ENCODE measurements around the gene AGBL4.

The AGBL4 gene

DNA sequence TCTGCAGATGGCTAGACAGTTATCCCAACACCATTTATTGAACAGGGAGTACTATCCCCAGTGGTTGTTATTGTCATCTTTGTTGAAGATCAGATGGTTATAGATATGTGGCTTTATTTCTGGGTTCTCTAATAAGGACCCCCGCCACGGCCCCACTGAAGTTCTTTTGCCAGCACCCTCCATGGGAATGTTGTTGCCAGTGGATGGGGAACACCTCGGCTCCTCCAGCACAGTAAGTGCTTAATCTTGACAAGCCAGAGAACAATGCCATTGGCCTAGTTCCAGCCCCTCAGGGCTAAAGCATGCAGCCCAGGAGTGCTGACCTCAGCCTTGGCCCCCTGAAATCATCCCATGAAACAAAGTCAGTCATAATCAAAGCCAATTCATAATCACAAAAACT is 337.6 kb downstream of the AGBL4 start:
- DNase-seq, result no peak

DNA sequence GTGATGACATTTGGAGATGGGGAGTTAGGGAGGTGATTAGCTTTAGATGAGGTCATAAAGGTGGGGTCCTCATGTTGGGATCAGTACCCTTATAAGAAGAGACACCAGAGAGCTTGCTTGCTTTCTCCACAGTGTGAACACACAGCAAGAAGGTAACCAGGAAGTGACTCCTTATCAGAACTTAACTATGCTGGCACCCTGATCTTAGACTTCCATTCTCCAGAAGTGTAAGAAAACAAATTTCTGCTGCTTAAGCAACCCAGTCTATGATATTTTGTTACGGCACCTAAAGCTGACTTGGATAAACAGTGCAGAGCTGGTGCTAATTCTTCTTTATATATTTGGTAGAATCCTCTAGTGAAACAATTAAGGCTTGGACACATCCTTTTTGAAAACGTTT is 346.0 kb downstream of the AGBL4 start:
- DNase-seq, result no peak

DNA sequence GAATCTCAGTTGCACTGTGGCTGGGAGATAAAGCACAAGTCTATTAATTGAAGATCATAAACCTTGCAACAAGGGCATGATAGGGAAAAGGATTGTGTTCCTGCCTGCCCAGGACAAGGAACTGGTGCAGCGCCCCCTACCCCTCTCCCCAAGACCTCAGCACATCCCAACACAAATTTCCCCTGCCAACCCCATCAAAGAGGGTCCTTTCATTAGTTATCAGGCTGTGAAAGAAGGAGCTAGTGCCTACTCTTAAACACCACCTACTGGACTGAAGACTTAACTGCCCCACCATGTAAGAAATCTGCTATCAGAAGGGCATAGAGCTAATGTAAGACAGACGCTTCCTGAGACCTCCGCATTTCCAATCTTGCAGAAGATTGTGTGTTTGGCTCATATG is 372.6 kb downstream of the AGBL4 start:
- DNase-seq, result no peak

DNA sequence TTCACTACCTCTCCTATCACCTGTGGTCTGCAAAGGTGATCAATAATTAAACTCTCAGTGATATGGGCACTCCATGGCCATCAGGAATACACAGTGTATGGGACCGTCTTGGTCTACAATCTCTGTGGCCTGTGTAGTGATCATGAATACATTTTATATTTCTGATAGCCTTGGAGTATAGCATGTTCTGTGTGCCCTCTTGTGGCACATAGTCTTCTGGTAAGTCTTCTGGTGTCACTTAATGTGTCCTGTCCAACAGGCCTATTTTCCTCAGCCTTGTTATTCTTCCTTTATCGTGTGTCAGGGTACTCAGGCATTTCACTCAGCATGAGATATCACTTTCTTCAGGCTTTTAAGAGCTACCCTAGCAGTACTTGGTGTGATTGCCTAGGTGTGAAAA is 393.6 kb downstream of the AGBL4 start:
- DNase-seq, result no peak

DNA sequence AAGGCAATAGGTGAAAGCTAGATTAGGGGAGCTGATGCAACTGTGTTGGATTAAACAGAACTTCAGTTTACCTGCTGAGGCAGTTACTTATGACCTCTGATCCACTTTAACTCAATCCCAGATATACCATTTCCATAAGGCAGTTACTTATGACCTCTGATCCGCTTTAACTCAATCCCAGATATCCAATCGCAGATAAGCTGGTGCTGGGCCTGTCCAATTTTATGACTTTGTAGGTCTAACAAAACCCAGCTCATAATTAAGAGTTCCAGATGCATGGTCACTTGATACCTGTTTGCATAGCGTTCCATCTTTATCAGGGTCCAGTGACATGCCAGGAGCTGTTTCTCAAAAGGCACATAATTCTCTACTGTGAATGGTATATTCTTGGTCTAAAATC is 396.0 kb downstream of the AGBL4 start:
- DNase-seq, result no peak

DNA sequence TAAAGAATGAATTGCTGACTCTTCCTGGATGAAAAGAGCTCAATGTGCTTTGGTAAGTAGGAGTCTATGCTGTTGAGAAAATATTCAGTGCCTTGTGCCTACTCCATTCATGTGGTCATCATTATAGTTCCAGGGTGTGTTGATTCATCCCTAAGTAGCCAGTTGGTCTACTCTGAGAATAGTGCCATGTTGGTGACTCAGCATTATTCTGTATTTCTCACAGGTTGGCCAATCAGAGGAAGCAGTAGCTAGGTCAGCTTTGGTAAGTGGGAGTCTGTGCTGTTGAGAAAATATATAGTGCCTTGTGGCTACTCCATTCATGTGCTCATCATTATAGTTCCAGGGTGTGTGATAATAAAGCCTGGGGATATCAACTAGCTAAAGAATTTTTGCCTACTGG is 397.3 kb downstream of the AGBL4 start:
- DNase-seq, result no peak

DNA sequence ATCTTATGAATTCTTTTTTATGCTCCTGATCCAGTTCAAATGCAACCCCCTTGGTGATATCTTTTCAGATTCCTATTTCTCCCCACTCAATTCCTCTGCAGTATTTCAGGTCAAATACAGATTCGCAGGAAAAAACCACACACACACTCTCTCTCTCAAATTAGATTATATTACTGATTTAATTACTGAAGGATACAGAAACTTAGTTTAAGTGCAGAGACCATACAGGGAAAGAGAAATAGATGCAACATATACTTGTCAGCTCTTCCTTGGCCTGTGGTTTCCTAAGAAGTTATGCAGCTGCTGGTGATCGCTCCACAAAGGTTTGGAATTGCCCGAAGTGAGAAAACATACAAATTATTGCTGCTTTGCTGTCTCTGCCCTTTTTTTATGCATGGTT is 400.9 kb downstream of the AGBL4 start:
- no peak for DNase-seq

DNA sequence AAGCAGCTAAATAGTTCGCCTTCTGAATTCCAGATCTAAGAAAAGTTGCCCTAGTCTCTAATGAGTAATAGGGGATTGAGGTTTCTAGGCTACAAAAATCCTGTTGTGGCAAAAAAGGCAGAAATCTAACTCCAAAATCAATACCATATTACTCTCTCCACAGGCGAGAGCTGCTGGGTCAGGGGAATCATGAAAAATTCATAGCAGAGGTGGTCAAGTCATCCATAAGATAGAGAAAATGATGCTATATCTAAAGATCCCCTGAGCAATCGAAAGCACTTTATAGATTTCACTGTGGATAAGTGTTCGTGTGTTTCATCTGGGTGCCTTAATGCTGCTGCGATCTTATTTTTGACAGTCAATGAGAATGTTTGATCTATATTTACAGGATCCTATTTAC is 417.7 kb downstream of the AGBL4 start:
- no peak for DNase-seq

DNA sequence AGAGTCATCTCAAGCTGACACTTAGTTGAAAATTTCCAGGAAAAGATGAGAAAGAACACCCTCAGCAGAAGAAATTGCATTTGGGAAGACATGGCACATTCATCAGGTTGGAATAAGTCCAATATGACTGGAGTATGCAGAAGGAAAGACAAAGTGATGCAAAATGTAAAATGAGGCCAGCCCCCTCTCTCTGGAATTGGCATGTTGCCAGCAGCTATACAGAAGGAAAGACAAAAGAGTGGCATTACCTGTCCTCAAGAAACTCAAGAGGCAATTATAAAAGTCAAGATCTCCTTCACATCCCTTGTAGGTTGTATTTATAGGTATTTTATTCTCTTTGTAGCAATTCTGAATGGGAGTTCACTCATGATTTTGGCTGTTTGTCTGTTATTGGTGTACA is 426.3 kb downstream of the AGBL4 start:
- no peak for DNase-seq

DNA sequence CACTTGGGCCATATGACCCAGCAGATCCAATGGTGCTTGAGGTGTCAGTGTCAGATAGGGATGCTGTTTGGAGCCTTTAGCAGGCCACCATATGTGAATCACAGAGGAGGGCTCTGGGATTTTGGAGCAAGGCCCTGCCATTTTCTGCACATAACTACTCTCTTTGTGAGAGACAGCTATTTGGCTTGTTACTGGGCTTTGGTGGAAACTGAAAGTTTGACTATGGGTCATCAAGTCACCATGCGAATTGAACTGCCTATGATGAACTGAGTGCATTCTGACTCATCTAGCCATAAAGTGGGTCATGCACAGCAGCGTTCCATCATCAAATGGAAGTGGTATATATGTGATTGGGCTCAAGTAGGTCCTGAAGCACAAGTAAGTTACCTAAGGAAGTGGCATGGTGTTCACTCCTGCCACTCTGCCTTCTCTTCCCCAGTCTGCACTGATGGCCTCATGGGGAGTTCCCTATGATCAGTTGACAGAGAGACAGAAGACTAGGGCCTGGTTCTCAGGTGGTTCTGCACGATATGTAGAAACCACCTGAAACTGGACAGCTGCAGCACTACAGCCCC is 447.3 kb downstream of the AGBL4 start:
- DNase-seq, result no peak

DNA sequence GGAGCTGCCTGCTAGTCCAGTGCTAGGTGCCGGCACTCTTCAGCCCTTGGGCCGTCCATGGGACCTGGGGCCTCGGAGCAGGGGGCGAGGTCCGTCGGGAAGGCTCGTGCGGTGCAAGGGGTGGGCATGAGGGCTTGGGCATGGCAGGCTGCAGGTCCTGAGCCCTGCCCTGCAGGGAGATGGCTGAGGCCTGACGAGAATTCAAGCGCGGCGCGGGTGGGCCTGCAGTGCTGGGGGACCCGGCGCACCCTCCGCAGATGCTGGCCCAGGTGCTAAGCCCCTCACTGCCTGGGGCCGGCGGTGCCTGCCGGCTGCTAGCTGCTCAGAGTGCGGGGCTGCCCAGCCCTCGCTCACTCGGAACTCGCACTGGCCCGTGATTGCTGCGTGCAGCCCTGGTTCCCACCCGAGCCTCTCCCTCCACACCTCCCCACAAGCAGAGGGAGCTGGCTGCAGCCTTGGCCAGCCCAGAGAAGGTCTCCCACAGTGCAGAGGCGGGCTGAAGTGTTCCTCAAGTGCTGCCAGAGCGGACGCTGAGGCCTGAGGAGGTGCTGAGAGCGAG is 467.0 kb downstream of the AGBL4 start:
- DNase-seq, result no peak

DNA sequence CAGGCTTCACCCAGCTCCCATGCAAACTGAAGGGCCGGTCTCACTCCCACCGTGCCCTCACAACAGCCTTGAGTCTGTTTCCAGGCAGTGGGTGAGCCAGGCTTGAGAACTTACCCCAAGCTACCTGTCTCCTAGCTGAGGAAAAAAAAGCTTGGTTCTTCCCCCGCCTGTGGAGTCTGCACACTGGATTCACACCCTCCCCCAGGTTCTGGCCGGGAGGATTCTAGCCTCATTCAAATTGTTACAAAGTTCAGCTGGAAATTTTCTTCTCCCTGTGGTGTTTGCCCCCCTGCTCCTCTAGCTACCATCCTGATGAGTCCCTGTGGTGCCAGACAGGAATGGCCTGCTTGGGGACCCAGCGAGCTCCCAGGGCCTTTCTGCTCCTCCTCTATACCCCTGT is 471.7 kb downstream of the AGBL4 start:
- DNase-seq, result no peak

DNA sequence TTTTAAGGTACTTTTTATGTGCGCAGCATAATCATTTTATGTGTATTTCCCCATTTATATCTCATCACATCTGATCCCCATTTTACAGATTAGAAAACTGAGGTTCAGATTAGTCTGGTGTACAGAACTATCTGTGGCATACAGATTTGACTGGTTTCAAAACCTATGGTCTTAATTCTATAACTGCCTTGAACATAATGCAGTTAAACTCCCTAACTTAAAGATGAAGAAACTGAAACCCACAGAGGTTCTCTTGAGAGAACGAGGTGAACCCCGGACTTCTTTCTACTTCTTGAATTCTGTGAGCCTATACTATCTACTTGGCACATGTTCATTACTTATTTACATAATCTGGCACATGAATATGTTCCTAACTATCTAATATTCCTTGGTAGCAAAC is 479.1 kb downstream of the AGBL4 start:
- no peak for DNase-seq

DNA sequence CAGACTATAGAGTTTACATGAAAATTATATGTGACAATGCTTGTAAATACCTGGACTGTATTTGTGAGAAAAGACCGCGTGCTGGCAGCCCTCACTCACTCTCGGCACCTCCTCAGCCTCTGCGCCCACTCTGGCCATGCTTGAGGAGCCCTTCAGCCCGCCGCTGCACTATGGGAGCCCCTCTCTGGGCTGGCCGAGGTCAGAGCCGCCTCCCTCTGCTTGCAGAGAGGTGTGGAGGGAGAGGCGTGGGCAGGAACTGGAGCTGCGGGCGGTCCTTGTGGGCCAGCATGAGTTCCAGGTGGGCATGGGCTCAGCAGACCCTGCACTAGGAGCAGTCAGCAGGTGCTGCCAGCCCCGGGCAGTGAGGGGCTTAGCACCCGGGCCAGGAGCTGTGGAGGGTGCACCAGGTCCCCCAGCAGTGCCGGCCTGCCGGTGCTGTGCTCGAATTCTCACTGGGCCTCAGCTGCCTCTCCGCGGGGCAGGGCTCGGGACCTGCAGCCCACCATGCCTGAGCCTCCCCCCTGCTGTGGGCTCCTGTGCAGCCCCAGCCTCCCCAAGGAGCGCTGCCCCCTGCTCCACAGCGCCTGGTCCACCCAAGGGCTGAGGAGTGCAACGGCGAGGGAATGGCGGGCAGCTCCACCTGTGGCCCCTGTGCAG is 482.5 kb downstream of the AGBL4 start:
- DNase-seq, result no peak

DNA sequence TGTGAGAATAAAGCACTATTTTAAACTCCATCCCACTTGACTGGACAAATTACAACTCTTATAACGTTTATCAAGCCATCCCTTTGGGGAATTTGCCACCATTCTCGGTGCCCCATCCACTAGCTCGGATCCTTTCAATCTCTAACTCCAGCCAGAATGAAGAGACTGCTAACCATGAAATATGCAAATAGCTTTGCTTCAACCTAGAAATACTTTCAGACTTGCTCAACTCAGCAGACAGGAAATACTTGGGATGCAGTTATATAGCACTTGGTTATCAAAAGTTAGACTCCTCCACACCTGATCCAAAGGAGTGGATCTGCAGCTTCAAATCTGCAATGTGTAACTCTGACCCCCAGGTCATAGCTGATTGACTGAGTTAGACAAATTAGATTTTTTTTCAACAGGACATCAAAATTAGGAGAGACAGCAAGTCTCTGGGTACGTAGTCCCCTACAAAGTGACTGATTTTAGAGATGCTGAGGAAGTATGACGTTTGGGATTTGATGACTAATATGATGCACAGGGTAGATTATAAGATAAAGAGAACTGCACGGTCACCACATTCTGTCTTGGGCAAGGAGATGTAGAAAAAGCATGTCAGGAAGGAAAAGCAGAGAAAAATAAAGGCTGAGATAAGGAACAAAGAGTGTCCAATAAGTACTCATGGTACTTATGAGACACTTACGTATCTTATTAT is 496.0 kb downstream of the AGBL4 start:
- no peak for DNase-seq

DNA sequence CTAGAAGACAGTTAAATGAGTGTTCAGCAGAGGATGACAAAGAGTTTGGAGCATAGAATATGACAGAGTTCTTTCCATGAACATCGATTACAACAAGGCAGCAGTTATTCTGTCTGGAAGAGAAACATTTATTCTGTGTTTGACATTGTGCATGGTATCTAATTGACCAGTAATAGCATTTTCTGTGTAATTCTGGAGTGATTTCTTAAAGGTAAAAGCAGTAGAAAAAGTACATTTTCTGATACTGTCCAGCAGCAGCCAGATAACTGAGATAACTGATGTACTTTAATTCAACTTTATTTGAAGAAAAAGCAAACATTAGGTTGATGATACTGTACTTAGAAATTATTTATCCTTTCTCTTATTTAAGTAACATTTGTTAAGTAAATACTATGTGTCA is 497.1 kb downstream of the AGBL4 start:
- no peak for DNase-seq

DNA sequence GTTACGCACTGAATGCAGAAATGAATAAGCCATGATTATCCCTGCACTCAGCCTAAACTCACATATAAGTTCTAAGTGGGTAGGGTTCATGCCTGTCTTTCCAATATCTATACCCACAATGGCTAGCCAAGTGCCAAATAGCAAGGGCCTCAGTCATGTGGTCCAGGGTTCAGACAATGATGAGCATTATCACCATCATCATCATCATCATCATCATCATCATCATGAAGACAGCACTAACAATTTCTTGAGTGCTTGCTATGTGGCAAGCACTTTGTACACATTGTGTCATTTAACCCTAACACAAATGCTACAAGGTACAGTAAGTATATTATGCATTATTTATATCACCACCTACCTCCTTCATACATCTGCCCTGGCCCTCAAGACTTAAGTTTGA is 500.0 kb downstream of the AGBL4 start:
- no peak for DNase-seq

DNA sequence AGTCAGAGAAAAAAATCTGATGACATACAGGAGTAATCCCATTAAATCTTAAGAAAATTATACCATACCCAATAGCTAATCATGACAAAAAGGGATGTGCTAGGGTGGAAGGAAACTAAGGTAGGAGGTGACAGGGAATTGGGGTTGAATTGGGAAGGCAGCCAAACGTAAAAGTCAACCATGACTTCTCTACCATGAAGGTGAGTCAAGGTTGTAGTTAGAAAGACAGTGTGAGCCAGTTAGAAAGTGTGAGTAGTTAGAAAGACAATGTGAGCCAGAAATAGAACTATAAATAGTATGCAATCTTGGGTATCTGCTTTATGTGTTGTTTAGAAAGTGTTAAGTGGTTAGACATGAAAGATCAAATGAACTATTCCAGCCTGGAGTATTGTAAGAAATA is 556.8 kb downstream of the AGBL4 start:
- DNase-seq, result no peak

DNA sequence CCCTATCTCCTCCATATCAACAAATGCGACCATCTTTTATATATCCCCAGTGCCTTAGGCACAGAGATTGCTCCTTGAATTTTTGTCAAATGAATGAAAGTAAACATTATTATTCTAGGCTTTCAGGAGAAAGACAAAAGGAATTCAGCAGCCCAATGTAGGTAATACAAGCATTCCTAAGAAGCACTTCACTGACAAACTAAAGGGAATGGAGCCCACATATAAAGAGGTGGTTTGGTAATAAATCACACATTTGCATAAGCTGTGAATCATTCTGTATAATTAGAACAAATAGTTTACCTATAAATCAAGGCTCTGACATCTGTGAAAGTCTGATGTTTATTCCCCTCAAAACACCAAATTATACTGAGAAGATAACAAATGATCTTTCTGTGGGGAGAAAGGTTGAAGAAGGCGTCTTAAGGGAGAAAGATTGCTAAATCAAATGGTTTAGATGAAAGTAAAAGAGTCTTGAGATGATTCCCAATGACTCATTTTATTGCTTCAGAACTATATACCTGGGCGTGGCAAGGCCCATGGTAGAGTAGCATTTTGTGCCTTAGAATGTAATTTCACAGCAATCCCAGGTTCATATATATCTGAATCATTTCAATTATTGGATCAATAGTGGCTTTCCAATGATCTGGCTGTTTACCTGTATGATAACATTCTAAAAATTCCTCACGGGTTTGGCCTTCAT is 558.1 kb downstream of the AGBL4 start:
- DNase-seq, result no peak

DNA sequence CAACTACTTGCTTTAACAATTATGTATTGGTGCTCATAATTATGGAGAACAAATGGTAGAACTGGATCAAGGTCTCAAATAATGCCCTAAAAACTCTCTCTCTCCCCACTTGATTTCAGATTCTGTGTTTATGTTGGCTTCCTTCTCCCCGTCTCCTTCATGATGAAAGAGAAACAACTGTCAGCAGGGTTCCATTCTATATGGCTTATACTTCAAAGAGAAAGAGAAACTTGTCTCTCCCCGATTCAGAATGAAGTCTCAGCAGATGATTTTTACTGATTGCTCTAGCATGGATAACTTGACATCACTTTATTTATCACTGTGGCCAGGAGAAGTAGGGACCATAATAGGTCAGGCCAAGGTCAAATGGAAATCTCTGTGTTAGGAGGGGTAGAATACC is 575.6 kb downstream of the AGBL4 start:
- DNase-seq, result no peak

DNA sequence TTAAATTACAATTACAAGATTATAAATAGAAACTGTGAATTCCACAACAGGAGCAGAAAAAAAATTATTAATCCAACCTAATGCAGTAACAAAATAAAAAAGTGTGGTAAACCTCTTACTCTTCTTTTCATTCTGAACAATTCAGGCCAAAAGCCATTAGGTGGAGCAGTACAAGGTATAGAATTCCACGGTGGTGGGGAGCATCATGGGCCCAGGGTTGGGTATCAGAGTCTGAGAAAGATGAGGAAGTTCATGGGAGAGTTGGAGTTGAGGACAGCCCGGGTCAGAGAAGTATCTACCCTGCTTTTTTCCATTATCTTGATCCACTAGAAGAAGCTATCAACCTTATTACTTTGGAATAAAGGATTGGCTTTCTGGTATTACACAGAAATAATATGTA is 586.9 kb downstream of the AGBL4 start:
- DNase-seq, result no peak

DNA sequence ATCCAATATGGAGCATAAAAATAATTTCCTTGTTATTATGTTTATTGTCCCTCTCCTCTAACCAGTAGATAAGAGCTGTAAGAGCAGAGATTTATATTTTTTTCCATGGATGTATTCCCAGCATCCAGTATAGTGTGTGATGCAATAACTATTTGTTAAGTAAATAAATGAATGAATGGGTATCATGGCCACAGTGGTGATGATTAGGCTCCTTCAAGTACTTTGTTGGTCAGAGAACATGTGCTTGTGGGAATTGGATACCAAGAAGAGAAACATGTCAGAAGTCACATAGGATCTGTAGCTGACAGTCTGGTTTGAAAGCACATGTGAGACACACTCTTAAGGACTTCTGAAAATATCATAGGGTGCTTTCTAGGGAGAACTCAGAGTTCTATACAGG is 588.5 kb downstream of the AGBL4 start:
- DNase-seq, result no peak

DNA sequence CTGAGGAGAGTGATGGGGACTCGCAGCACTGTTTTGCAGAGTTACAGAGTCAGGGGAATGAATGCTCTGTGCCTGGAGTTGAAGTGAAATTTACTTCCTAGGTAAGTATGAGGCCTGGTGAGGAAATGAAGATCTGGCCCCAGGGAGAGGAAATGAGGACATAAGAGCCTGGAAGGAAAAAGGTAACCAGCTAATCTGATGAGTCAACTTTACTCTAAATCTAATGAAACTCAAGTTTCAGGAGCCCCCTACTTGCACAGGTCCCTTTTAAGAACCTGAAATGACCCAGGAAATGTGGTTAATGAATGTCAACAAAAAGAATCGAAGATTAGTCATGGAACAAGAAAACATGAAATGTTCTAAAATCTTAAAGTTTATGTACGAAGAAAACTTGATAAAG is 599.0 kb downstream of the AGBL4 start:
- DNase-seq, result no peak

DNA sequence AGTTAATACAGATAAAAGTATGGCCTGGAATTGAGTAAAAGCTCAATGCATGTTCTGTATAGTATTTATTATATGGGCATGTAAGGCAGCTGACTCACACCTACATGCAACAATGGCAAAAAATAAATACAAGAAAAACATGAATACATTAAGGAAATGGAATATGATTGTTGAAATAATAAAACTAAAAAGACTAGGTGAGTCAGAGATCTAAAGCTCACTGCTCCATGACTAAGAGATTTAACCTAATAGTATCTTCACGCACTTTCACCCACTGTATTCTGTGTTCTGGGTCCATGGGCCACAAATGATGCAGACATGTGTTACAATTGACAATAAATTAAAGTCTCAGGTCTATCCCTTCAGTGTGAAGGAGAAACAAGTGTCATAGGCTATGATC is 607.0 kb downstream of the AGBL4 start:
- no peak for DNase-seq

All from CD4-positive, alpha-beta T cell treated with Interleukin-17A for 1 hour (primary cell).